ENCODE measurements around the gene LGI4.
A peak's percentile ranks its signal among the peaks of the same experiment; 100 is the strongest.

The LGI4 gene

DNA sequence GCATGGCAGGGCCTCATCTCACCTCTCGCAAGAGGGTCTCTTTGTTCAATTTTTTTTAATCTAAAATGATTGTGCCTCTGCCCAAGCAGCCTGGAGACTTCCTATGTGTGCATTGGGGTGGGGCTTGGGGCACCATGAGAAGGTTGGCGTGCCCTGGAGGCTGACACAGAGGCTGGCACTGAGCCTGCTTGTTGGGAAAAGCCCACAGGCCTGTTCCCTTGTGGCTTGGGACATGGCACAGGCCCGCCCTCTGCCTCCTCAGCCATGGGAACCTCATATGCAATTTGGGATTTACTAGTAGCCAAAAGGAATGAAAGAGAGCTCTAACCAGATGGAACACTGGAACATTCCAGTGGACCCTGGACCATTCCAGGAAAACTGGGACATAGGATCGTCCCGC lies 11.3 kb downstream of the LGI4 start:
- no peak for DNase-seq (ENCODE audit: low spot score)

DNA sequence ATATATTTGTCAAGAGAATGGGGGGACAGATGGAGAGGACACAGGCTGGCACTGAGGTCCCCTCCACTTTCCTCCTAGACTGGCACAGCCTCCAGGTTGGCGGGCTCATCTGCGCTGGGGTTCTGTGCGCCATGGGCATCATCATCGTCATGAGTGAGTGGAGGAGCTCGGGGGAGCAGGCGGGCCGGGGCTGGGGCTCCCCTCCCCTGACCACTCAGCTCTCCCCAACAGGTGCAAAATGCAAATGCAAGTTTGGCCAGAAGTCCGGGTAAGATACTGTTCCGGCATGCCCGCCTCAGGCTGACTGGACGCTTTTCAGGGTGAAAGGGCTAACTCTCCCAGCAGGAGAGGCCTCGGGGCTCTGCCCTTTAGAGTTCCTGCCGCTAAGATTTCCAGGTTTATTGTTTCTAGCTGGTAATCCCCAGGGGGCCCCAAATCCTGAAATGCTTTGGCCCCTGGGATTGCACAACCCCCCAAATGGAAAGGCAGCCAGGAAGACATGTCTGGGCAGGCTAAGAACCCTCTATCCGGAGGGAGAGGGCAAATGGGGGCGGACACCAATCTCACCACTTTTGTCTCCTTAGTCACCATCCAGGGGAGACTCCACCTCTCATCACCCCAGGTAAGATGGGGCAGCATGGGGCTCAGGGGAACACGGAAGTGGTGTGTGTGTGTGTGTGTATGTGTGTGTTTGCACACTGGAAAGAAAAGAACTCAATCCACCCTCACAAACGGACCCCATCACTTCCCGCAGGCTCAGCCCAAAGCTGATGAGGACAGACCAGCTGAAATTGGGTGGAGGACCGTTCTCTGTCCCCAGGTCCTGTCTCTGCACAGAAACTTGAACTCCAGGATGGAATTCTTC lies 11.9 kb downstream of the LGI4 start:
- DNase-seq (ENCODE audit: low spot score): no peak

DNA sequence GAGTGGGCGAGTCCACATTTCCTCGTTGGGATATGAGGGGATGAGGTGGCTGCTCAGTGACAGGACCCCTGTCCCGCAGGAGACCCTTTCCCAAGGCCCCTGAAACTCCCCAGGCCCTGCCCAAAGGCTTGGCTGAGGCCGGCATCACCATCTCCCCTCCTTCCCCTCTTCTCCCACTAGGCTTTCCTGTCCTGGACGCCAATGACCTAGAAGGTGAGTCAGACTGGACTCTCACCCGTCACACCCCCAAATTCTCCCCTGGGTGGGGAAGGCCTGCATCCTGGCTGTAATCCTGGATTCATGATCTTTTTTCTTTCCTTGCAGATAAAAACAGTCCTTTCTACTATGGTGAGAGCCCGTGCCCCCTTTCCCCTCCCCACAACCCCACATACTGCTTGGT lies 14.0 kb downstream of the LGI4 start:
- DNase-seq (ENCODE audit: low spot score): no peak

DNA sequence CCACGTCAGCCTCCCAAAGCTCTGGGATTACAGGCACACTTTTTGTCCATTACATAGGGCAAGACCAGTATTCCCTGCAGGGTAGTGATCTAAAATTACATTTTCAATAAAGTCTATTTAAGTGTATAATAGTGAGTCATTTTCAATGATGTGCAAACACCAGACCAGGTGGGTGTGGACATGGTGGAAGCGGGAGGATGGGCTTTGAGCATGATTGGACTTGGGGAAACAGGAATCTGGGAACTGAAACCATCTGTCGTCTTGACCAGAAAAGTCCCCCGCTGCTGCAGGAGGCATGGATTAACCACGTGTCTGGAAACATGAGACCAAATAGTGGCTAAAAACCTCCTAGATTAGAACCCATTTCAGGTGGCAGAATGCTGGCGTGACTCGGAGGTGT lies 14.4 kb downstream of the LGI4 start:
- no peak for DNase-seq (ENCODE audit: low spot score)

DNA sequence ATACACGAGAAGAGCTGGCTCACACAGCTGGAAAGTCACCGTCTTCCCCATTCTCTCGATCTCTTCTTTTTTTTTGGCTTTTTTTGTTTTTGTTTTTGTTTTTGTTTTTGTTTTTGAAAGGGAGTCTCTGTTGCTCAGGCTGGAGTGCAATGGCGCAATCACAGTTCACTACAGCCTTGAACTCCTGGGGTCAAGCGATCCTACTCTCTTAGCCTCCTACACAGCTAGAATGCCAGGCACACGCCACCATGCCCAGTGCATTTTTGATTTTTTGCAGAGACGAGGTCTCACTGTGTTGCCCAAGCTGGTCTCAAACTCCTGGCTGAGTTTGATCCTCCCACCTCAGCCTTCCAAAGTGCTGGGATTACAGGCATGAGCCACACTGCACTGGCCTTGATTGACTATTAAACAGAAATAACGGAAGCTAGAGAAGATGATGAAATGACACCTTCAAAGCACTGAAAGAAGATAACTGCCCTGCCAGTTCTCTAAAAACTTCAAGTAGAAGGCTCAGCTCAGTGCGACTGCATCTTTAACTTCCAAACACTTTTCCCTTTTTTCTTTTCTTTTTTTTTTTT lies 15.2 kb downstream of the LGI4 start:
- no peak for DNase-seq (ENCODE audit: low spot score)

DNA sequence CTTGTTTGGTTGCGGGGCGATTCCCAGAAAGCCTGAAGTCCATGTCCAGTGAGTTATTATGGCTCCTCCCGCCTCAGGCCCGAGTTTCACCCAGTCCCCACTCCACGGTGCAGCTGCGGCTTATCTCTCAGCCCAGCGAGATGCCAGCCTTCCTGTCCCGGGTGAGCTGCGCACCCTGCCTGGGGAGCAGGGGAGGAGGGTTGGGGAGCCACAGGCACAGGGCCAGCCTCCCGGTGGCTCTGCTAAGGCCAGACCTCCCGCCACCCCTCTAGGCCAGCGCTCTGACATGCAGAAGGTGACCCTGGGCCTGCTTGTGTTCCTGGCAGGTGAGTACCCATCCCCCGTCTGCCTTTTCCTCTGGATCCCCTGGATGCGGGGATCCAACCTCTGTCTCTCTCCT lies 15.8 kb downstream of the LGI4 start:
- no peak for DNase-seq (ENCODE audit: low spot score)

DNA sequence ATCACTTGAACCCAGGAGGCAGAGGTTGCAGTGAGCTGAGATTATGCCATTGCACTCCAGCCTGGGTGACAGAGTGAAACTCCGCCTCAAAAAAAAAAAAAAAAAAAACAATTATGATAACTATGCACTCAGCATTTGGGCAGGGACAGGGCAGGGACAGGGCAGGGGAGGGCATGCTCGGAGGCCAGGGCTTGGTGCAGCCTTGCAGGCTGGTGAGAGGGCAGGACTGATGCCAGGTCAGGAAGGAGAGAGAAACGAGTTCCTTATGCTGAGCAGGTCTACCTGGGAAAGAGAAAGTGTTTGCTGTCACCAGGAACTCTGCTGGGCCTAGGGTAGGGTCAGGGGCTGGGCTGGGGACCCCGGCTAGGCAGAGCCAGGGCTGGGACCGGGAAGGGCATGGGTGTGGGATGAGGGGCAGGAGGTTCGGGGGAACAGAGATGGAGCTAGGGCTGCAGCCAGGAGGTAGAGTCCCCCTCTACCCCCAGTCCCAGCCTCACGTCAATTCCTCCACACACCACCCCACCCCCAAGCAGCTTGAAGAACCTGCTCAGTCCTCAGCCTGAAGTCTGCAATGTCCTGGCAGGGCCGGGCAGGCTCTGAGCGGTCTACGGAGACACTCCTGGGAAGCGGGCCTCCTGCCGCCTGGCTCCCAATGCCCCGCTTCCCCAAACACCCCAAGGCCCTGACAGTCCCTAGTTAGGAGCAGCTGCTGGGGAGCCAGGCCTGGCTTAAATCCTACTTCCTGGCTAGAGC lies 16.4 kb downstream of the LGI4 start:
- no peak for DNase-seq (ENCODE audit: low spot score)

DNA sequence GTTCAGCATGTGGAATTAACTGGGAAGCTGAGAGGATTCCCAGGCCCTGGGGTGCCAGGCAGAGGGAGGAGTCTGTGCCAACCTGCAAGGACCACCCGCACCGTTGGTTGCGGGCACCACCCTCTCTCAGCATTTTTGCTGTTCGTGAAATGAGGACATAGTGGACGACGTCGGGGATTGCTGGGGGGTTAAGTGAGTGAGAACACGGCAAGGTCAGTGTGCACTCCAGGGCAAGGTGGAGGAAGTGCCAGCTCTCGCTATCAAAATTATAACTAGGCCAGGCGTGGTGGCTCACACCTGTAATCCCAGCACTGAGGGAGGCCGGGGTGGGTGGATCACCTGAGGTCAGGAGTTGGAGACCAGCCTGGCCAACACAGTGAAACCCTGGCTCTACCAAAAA lies 17.1 kb downstream of the LGI4 start:
- DNase-seq (ENCODE audit: low spot score): no peak

DNA sequence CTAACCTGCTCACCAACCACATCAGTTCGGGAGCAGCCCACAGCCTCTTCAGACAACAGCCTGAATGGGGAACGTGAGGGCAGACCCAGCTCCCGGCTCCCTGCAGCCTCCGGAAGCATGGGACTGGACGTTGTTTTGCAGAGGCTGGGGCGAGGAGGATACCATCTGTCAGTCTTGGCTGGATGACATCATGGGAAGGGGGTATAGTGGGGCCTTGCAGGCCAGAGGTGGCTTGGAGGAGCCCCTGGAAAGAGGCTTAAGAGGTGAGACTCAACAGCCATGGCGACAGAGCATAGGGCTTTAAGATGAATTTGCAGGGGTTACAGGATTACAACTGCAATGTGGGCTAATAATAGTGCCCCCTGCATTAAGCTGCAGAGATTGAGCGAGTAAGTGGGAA lies 17.7 kb downstream of the LGI4 start:
- DNase-seq (ENCODE audit: low spot score): no peak

DNA sequence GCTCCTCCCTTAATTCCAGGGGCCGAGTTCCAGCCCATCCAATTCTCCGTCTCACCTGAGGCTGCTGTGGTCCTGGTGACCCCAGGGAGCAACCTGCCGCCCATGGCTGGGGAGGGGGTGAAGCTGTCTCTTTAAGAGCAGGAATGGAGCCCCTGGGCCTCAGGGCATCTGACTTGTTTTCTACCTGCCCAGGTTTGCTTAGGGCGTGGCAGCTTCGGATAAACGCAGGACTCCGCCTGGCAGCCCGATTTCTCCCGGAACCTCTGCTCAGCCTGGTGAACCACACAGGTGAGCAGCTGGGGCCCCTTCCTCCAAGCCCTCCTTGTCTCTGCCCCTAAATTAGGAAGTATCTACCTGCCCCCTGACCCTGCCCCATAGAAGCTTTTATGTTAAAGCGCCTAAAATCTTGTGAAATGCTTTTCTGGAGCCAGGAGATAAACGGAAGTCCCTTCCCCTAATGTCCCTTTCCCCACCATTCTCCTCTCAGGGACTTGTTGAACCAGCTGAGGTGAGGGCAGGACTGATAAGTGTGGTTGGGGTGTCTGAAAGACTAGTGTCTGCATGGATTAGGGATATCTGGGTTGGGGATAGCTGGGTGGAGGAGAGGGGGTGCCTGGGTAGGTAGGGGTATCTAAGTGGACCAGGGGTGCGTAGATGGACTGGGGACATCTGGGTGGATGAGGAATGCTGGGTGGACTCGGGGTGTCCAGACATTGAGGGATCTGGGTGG lies 18.6 kb downstream of the LGI4 start:
- no peak for DNase-seq (ENCODE audit: low spot score)

DNA sequence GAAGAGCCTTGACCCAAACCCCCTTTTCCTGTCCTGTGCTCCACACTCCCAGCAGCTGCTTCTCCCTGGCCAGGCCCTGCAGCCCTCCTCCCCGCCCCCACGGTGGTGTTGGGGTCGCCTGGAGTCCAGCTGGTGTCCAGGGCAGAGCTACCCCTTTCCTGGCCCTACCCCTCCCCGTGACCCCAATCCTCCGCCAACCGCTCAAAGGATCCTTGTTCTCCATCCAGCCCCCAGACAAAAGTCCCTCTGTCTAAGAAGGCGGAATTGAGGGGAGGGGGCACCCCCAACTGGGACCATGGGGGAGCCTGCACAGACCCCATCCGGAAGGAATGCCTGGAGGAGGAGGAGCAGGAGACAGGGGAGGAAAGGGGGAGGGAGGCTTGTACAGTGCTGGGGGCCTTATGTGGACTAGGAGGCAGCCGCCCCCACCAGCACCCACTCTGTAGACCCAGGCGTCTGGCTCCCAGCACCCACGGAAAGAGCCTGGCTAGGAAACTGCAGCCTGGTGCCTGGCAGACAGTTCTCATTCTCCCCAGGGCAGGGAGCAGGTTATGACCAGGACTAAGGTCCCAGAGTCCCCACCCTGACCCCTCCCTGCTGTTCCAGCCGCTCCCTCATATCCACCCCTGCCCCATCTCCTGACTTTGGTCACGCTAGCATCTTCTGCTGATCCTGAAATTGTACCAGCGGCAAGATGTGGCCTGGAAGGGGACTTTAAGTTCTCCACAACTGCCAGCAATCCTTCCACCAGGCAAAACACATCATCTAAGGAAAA lies 19.5 kb downstream of the LGI4 start, which contains the start of gene FXYD3:
FXYD3 (plus strand) TSS at position 647 of the 775 bp plus-strand sequence. CDS start 3,554 bp downstream, outside the sequence.
- DNase-seq (ENCODE audit: low spot score): no peak

DNA sequence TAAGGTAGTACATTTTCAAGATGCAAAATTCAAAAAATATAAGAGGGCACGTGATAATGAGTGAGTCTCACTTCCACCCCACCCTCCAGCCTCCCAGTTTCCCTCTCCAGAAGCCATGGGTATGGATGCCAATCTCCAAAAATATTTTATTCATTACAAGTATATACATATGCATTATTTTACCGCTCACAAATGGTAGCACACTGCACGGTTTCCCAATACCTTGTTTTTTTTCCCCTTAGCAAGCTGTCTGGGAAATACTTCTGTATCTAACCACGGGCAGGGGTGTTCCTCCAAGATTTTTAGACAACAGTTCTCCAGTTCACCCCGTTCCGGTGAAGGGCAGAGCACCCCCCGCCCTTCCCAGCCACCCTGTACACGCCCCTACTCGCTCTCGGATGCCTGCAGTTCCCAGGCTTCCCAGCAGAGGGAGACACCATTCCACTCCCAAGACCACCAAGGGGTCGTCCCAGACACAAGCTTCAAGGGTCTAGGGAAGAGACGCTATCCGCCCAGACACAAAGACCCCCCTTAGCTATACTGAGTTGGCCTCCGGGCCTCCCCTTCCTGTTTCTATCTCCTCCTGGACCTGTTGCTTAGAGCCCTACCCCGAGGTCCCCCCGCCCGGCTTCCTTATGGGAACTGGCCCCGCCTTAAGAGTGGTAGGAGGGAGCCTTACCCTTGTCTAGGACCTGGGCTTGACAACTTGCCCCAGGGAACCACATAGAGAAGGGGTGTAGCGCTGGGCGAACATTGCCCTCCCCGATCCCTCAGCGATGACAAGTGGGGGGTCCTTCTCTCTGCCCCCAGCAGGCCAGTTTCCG lies 20.3 kb downstream of the LGI4 start:
- DNase-seq (ENCODE audit: low spot score): peak; percentile 83

DNA sequence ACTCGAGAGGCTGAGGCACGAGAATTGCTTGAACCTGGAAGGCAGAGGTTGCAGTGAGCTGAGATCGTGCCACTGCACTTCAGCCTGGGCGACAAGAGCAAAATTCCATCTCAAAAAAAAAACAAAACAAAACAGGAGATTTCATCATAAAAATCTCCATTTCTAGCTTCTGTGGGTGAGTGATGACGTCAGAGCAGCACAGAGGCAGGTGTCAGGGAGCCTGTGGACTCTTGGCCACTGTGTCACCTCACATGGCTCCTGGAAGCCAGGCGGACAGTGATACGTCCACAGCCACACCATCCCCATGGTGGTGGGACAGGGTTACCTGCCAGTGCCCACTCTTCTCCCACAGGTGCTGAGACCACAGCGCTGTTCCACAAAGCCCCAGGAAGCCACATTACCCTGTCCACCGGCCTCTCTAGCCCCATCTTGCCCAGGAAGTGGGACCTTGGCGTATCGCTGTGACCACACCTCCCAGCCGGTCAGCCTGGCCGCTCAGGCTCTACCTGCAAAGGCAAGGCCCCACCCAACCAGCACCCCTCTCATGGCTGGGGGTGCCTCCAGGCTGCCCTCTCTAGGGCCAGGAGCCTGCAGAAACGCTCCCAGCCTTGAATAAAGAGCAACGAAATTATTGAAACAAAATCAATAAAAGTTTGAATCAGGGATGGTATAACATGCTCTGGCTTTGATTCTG lies 21.7 kb downstream of the LGI4 start:
- no peak for DNase-seq (ENCODE audit: low spot score)

DNA sequence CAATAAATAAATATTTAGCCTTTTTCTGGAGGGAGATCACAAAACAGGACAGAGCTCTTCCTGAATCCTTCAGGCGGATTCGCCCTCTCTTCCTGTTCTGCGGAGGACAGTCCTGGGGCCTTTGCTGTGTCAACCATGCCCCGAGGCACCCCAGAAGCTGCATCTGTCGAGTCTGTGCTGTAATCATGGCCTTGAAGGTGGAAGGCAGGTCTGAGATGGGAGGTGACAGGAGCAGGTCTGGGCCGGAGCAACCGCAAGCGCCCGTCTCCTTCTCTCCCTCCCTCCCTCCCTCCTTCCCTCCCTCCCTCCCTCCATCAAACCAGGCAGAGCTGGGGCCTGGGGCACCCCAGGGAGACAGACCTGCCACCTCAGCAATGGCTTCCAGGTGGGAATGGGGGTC lies 23.9 kb downstream of the LGI4 start:
- no peak for DNase-seq (ENCODE audit: low spot score)

DNA sequence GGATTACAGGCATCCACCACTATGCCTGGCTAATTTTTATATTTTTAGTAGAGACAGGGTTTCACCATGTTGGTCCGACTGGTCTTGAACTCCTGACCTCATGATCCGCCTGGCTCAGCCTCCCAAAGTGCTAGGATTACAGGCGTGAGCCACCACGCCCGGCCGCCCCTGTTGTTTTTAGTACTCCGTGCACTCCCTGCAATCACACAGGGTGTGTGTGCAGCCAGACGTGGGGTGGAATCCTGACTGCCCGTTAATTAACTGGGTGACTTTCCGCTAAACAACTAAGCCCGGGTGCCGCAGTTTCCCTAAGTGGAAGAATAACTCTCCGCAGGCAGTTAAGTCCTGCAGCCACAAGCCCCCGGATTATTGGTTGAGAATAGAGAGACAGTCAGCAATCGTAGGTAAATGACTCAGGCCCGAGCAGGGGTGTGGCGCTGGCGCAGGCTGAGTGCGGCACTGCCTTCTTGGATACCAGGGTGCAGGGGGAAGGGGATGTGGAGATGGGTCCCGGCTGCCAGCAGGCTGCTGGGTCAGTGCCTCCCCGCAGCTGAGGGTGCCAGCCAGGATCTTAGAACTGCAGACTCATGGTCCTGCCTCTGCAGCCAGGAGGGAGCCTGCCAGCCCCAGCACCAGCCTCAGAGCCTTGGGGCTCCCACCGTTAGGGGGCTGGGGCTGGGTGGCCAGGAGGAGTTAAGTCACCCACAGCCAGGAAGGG lies 25.3 kb downstream of the LGI4 start:
- DNase-seq (ENCODE audit: low spot score): no peak

DNA sequence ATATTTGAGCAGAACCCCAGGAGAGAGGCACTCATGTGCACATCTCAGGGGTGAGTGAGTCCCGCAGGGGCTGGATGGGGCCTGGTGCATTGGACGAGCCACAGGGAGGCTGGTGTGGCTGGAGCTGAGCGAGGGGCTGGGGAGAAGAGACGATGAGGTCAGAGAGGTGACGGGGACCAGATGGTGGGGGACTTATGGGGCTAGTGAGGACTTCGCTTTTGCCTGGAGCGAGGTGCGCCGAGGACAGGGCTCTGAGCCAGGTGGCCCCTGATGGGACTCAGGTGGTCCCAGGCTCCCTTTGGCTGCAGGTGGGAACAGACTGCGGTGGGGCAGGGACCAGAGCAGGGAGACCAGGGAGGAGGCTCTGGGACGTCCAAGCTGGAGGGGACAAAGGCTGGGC lies 26.1 kb downstream of the LGI4 start:
- no peak for DNase-seq (ENCODE audit: low spot score)

DNA sequence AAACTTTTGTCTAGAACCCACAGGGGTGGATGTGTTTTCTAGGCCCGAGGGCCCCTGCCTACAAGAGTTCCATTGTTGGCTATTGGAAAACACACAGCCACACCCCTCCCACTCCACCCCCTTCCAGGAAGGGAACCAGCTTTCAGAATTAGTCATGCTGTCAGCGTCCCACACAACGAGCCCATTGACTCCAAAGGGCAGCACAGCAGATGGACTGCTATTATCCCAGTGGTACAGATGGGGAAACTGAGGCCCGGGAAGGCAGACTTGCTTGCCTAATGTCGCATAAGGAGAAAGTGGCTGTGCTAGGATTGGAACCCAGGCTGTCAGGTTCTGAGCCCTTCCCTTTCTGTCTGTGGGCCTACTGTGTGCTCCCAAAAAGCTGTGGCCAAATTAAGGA lies 27.3 kb downstream of the LGI4 start:
- DNase-seq (ENCODE audit: low spot score): no peak

DNA sequence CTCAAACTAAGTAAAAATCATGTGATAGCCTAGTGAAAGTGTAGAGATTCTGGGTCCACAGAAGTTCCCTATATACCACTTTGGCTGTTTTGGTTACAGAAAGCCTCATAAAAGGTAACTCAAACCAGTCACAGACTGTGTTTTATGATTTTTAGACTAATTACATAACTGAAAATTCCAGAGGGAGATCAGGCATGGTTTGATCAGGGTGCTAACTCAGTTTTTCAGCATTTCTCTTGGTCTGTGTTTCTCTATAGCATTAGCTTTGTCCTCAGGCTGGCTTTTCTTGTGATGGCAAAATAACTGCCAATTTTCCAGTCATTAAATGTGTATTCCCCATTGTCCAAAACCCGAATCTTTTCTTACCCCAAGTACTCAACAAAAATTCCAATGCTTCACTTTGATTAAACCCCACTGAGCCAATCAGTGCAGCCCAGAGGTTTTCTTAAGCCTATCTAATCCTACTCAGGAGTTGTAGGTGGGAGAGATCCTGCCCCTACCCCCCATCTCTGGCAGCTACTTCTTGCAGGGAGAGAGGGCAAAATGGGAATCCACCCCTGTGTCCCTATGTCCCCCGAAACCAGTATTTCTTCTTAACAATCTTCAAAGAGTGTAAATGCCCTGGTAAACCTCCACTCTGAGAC lies 27.8 kb downstream of the LGI4 start:
- no peak for DNase-seq (ENCODE audit: low spot score)

DNA sequence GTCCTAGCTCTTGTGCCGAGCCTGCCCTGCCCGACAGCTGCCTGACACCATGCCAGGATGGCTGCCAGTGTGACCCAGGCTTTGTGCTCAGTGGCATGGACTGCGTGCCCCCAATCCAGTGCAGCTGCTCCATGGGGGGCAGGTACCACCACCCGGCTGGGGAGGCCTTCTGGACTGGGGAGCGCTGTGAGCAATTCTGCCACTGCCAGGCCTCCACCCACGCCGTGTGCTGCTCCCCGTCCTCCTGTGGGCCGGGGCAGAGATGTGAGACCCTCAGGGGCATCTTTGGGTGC lies 28.6 kb downstream of the LGI4 start:
- DNase-seq (ENCODE audit: low spot score): no peak
